ENCODE data around the gene ARID1A.

Gene ARID1A

DNA sequence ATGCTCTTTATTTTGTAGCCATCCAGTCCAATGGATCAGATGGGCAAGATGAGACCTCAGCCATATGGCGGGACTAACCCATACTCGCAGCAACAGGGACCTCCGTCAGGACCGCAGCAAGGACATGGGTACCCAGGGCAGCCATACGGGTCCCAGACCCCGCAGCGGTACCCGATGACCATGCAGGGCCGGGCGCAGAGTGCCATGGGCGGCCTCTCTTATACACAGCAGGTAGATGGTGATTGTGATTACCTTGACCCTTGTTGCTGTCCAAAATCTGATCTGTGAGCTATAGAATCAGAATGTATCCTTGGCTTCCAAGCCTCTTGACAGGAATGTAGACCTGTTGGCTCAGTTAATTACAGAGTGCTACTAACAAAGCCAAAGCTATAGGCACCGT is 33.8 kb downstream of the ARID1A start:
- DNase-seq: no peak

DNA sequence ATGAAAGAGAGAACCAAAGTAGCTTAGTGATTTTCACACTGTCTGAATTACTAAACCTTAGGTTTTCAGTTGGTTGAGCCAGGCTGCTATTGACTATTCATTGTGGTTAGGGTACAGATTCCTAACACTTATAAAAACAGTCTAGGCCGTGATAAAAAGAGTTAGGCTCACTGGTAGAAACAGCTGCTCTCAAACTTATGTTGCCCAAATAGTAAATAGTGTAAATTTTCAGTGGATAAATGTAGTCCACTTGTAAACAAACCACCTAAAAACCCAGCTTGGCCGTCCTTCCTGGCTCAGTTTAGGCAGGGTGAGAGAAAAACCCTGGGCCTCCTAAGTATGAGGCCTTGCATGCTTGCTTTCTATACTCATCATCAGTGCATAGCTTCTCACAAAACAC is 34.9 kb downstream of the ARID1A start:
- no peak for DNase-seq

DNA sequence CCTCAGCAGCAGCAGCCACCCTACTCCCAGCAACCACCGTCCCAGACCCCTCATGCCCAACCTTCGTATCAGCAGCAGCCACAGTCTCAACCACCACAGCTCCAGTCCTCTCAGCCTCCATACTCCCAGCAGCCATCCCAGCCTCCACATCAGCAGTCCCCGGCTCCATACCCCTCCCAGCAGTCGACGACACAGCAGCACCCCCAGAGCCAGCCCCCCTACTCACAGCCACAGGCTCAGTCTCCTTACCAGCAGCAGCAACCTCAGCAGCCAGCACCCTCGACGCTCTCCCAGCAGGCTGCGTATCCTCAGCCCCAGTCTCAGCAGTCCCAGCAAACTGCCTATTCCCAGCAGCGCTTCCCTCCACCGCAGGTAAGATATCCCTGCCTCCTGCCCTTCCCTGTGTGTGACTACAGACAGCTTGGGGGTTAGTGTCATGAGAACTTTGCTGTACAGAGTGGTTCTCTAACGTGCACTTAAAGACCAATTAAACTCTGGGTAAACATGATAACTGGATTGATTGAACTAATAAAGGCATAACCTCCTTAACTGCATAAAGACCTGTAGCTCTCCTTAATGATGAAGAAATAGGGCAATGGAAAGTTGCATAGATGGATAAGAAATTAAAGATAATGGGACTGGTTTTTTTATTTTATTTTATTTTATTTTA is 35.6 kb downstream of the ARID1A start:
- DNase-seq: no peak

DNA sequence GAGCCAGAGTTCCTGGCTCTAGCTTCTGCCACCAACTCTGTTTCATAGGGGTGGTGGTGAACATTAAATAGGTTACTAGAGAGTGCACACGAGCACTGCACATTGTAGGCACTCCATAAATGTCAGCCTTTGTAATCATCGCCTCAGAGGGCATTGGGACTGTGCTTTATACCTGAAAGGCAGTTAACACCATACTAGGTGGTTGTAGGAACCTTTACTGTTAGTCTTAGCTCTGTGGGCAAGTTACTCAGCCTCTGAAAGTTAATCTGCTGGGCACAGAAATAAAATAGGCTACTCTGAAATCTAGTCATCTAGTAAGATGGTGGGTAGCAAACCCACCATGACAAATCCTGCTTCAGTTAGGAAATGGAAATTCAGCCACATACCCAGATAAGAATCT is 37.6 kb downstream of the ARID1A start:
- DNase-seq: no peak

DNA sequence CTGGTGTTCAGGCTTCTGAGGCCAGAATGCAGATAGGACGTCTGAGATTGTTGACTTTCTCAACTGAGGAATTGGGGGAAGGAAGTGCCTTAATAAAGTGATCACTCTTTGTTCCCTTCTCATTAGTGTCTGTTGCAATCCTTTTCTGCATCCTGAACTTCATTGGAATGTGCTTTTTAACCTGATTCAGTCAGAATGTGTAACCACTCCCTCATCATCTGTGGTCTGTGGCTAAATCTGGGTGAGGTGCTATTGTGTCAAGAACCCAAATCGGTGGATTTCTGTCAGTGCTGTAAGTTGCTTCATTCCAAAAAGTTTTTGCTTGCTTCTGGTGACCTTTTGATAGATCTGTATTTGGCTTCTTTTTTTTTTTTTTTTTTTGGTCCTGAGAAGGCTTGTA is 38.2 kb downstream of the ARID1A start:
- no peak for DNase-seq

DNA sequence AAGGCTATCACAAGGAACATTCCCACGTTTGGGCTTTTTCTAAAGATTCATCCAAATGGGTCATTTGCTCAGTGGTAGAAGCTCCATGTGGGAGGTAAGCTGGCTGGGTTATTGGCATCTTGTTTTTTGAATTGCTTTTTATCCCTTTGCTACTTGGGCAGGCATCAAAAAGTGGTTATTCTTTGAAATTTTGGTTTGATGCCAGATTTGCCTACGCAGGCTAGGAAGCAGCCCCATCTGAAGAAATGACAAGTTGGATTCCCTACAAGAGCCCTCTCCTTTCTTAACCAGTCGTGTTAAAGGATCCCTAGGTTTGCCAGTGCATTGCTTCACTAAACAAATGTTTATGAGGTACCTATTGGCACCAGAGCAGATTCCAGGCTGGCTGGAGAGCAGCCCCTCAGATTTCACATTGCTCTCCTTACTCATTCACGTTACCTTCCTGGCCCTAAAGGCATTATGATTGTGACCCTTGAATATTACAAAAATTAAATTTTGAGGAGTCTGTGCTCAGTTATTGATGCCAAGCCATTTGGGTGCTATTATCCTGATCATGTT is 38.8 kb downstream of the ARID1A start:
- no peak for DNase-seq

DNA sequence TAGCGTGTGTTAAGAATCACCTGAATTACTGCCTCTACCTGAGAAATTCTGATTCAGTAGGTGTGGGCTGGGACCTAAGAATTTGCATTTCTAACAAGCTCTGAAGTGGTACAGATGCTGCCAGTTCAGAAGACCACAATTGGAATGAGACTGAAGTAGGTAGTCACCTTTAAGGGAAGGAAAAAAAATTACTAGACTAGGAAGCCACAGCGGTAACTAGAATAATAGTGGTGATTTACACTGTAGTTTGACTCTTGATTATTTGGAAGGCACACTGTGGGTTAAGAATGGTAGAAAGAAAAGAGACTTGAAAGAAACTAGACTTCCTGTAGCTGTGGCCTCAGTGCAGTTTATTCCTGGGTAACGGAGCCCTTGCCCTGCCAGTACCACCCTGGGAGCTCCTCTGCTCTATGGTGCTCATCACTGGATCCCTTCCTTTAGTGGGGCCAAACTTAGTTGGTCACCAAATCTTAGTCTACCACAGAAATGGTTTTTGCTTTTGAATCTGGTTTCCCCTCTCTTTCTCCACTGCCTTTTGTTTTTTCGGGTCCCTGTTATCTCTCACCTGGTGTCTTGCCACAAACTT is 43.6 kb downstream of the ARID1A start:
- no peak for DNase-seq

DNA sequence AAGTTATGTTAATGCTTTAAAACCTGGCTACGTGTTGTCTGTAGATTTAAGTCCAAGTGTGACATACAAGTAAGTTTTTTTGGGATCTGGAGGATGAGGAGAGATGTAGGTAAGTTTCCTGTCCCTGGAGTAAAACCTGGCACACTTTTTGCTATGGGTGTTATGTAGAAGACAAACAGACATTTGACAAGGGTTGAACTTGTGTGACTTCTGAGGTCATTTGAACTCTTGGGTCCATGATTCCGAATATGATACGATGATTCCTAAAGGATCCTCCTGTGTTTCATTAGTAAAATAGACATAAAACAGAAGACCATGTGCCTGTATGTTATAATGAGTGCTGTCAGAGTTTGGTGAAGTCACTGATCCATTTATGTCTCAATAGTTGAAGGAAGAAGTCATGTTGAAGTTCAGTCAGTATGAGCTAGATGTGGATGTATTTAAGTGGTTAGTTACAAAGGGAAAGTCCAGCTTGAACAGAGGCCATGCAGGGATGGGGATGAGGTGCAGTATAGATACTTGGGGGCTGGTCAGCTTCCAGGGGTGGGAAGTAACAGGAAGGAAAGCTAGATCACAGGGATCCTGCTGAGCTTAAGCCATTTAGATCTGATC is 44.3 kb downstream of the ARID1A start:
- no peak for DNase-seq

DNA sequence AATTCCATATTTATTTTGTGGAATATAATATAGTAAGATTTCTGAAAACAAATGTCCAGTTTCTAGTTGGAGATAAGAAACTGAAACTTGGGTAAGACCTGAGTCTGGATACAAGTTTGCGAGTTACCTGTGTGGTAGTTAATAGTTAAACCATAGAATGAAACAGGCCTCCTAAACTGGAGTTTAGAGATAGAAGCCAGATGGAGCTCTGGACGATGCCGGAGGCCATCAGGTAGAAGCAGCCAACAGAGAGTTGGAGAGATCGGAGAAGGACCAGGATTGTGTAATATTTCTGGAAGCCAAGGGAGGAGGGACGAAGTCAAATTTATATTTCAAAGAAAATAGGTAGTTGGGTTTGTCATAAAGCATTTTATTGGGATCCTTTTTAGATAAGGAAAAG is 45.1 kb downstream of the ARID1A start:
- DNase-seq: no peak

DNA sequence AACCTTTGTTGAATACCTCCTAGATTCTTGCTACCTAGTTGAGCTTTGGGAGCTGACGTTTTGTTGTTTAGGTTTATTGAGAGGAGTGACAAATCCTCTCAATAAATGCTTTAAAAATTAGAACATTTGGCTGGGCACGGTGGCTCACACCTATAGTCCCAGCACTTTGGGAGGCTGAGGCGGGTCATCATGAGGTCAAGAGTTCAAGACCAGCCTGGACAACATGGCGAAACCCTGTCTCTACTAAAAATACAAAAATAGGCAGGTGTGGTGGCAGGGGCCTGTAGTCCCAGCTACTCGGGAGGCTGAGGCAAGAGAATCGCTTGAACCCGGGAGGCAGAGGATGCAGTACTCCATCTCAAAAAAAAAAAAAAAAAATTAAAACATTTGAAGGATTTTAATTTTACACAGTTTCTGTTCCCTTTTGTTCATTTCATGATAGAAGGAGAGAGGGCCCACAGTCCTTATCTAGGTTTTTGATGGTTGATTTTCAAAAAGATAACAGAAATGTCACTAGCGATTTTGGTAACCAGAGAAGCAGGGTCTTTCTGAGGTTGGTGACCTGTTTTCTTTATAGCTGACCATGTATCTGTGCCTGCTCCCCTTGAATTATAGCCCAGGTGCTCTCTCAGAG is 47.7 kb downstream of the ARID1A start:
- no peak for DNase-seq

DNA sequence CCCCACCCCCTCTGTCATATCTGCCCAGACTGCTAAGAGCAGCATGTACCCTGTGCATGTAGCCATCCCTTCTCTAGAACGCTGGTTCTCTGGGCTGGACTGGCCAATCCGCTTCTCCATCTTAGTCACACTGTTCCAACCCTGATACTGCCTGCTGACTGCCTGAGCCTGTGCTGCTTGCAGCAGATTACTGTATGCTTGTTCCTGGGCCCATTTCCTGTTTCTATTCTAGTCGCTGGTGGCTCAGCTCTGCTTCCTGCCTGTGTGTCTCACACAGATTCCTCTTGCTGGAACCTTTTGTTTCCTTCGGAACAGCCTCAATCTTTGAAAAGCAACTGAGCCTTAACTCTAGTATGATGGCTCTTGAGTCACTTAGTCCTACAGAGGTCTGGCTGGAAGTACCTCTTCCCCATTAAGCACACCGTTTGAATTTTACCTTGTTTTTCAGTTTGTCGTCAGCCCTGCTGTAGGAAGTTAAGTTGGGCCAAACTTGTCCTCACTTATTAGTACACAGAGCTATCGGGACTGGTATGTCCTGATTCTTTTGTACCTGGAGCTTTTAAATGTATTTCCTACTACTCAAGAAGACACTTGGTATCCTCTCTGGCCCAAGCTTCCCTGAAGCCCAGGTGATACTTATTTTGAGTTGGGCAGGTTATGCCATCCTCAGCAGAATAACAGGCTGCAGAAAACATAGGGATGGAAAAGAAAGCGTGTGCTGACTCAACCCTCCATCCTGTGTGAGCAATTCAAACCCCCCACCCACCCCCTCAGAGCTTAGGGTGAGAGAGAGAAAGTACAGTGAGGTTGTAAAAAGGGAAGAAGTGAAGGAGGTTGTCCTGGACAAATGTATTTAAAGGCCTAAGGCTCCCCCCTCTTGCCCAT is 48.5 kb downstream of the ARID1A start:
- DNase-seq: peak; percentile 71

DNA sequence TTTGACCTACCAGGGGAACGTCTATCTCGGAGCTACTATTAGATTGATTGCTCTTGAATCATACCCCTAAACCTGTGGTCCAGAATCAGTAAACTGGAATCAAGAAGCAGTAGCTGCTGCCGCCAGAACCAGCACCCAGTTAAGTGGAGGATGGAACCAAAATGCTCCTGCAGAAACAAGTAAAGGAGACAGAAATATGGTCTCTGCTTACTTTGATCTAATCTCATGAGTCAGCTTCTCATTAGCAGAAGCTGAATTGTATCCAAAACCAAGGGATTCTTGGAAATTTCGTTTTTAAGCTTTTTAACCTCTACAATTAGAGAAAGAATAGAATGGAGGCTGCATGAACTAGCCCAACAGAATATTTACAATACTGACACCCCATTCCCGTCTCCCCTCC is 49.4 kb downstream of the ARID1A start:
- DNase-seq: no peak

DNA sequence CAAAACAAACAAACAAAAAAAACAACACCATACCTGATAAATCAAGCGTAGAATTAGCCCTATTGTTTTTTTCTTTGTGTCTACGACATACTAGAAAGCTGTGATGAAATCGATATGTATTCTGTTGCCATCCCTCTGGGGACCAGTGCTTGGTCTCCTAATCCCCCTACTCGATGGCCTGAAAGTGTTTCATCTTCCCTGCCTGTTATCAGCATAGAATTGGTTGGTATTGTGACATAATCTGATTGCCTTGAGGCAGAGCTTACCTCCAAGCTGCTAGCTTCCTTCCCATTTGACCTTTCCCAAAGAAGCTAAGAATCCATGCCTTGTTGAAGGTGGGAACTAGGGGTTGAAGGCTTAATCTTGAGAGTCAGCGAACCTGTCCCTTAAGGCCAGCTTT is 51.2 kb downstream of the ARID1A start:
- no peak for DNase-seq

DNA sequence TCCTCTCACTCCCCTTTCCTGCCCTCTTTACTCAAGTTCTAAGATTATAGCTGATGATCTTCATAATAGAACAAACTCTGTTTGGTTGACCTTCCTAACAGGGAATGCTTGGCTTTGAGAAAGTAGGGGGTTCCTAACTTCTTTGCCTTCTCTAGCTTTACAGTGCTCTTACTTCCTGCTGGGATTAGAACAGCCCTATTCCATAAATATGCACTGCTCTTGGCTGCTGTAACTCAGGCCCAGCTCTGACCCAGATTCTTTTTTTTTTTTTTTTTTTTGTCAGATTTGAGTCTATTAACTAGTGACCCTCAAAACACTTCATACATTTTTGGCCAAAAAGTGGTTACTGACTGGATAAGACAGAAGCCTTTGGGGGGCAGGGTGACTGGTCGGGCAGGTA is 52.5 kb downstream of the ARID1A start:
- DNase-seq: no peak

DNA sequence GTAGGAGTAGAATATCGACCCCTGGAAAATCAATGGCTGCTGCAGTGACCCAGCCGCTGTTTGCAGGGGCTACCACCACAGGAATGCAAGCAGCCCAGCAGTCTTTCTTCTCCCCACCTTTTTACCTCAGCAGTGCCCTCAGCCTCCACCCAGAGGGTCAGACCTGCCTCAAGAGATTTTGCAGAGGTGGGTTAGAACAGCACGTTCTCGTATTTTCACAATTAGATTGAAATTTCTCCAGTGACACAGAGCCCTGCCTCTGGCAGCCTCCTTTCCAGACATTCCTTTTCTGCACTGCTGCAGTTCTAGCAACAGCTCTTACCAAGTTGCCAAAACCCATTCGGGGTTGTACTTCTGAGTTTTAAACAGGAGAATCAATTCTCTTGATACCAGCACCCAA is 53.6 kb downstream of the ARID1A start:
- DNase-seq: no peak

DNA sequence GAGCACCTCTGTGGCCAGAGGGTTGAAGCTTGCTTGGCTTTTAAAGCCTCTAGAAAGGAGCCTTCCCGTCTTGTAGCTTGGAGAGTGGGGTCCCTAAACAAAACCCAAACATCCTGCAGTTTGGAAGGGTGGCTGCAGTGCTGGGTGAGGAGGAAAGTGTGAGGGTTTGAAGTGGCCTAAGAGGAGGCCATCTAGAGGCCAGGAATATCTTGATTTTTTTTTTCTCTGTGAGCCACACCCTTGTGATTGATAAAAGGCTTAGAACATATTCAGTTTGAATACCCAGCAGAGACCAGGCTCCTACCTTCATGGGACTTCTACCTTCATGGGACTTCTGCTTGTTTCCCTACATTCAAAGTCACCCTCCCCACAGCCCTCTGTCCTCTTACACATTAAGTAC is 54.6 kb downstream of the ARID1A start:
- DNase-seq: no peak

DNA sequence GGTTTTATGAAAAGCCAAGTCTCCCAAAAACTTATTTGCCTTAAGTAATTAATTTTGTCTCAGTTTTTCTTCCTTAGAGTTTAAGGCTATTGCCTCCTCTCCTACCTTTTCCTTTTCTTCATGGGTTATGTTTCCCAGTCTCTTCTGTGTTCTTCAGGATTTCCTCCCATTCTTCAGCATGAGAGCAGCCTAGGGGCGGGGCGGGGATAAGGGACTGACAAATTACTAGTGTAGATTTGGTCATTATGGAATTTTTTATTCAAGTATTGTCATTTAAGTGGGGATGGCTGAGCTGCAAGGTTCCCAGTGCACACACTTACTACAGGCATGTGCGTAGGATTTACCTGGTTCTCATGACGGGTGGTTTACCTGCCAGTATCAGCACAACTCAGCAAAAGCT is 56.7 kb downstream of the ARID1A start:
- DNase-seq: no peak

DNA sequence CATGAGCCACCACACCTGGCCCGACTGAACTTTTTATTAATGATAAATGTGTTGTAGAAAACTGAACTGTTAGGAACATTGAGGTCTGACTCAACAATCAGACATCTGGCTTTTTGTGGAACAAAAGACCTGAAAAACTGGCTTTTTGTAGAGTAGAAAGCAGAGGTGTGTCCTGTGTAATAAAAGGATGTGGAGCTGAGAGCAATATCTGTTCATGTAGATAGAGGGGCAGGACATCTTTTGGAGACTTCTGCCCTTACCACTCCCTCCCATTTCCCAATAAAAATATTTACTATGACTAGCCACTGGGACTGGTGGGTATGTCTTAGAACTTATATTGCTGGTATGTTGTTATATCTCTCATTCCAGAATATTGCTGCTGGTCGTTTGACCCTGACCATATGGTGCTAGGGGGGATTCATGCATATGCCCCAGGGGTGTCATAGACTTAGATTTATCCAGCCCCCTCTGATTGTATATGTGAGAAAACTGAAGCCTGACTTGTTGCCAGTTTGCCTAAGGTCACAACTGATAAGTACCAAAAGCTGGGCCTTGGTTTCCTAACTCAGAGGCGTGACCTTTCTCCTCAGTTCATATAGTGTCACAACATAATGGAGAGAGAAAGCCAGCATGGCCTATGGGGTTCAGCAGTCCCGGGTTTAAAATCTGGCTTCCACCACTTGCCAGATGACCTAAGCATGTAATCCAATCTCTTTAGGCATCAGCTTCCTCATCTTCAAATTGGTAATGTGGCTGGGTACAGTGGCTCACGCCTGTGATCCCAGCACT is 58.5 kb downstream of the ARID1A start:
- no peak for DNase-seq

DNA sequence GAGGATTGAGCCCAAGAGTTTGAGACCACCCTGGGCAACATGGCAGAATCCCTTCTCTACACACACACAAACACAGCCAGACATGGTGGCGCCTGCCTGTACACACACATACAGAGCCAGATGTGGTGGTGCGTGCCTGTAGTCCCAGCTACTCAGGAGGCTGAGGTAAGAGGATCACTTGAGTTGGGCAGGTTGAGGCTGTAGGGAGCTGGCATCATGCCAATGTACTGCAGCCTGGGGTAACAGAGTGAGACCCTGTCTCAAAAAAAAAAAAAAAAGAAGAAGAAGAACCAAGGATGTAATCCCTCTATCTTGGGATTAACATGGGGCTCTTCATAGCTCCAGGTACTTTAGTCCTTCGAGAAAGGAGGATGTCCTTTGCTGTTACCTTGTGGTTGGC is 62.5 kb downstream of the ARID1A start:
- DNase-seq: no peak

DNA sequence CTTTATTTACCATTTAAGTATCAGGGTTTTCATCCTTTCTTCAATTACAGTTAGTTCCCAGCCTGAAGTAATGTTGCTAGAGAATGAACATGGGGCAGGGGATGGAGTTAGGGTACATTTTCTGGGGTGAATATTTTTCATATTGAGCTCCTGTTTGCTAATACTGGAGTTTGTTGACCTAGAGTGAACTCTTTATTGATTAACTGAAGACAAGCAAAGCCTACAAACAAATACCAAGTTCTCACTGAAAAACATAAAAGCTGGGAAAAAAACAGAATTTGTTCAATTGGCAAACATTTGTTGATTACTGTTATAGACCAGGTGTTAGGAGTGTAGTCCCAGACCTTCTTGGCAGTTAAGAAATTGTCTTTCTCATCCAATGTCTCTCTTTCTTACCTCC is 63.7 kb downstream of the ARID1A start:
- no peak for DNase-seq

DNA sequence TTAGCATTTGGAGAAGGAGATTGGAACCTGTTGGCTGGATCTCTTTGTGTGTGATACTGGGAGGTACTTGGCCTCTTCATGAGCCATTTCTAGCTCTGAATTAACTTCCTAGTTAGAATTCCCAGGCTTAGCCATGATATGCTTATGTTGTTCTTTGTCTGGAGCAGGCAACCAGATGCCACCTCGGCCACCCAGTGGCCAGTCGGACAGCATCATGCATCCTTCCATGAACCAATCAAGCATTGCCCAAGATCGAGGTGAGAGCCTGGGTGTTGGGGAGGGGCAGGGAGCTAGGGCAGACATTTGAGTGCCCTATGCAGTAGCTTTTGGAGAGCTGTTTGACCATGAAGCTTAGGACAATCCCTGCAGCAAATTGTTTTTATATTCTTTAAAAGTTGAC is 65.4 kb downstream of the ARID1A start:
- DNase-seq: no peak

DNA sequence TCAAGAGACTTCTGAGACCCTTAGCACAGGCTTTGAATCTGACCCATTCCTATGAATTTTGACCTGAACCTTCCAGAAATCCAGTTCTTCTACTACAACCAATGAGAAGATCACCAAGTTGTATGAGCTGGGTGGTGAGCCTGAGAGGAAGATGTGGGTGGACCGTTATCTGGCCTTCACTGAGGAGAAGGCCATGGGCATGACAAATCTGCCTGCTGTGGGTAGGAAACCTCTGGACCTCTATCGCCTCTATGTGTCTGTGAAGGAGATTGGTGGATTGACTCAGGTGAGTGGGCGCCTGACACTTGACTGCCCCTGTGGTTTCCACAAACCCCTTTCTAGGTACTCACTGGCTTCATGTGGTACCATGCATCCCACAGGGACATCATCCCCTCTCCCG is 71.9 kb downstream of the ARID1A start:
- no peak for DNase-seq

All from activated effector memory CD4-positive, alpha-beta T cell treated with Interleukin-2 at 50 U/mL for 16 hours (primary cell).